AG09319 (cell line): ENCODE measurements around the gene LRWD1.

ENCODE experiments used
- DNase-seq: peaks from one replicate; pipeline ENCODE4 v3.0.0-alpha.2; 2010; ENCODE audit warnings: low read depth; ENCODE audit errors: extremely low read depth
- TF ChIP-seq, protein P1 (sequence below): IDR thresholded peaks from 2 replicates; pipeline ENCODE4 v1.5.1; 2011; ENCODE audit warnings: low read depth, mild to moderate bottlenecking, inconsistent platforms, low read length, moderate library complexity

LRWD1 gene

DNA sequence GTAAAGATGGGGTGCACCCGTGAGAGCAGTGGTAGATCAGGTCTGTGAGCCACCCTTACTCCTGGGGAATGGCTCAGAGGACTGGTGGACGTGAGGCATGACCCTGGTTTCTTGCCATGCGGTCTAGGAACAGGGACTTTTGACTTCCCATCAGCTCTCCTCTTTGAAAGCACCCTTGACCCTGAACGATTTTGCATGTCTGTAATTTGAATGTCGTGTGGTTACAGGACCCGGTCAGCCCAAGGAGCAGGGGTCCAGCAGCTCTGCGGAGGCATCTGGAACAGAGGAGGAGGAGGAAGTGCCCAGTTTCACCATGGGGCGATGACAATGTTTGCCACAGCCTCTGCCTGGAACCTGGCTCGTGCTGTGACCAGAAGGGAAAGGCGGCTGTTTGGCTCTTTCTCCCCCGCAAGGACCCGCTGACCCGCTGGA lies 40.0 kb upstream of the LRWD1 start:
- DNase-seq, result no peak
- TF ChIP-seq, protein P1, sequence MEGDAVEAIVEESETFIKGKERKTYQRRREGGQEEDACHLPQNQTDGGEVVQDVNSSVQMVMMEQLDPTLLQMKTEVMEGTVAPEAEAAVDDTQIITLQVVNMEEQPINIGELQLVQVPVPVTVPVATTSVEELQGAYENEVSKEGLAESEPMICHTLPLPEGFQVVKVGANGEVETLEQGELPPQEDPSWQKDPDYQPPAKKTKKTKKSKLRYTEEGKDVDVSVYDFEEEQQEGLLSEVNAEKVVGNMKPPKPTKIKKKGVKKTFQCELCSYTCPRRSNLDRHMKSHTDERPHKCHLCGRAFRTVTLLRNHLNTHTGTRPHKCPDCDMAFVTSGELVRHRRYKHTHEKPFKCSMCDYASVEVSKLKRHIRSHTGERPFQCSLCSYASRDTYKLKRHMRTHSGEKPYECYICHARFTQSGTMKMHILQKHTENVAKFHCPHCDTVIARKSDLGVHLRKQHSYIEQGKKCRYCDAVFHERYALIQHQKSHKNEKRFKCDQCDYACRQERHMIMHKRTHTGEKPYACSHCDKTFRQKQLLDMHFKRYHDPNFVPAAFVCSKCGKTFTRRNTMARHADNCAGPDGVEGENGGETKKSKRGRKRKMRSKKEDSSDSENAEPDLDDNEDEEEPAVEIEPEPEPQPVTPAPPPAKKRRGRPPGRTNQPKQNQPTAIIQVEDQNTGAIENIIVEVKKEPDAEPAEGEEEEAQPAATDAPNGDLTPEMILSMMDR, result no peak

DNA sequence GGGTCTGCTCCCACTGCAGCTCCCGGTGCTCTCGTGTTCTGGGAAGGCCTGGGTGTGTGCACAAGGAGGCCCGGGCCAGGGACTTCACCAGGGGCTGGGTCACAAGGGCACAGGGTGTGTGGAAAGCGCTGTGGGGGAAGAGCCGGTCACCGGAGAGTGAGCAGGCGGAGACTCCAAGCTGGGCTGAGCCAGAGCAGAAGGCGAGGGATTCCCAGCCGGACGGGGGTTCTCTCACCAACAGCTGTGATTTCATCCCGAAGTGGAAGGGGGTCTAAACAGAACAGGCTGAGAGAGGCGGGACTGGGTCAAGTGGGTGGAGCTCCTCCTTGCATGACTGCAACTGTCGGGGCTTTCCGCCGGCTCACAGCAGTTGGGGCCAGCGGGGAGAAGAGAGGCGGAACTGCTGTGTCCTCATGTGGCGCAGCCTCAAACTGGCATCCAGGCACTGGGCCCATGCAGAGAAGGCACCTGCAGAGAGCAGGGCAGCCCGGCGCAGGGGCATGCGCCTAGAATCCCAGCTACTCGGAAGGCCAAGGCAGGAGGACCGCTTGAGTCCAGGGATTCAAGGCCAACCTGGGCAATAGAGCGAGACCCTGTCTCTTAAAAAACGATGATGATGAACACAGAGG lies 39.0 kb upstream of the LRWD1 start:
- TF ChIP-seq, protein P1, result no peak
- no peak for DNase-seq

DNA sequence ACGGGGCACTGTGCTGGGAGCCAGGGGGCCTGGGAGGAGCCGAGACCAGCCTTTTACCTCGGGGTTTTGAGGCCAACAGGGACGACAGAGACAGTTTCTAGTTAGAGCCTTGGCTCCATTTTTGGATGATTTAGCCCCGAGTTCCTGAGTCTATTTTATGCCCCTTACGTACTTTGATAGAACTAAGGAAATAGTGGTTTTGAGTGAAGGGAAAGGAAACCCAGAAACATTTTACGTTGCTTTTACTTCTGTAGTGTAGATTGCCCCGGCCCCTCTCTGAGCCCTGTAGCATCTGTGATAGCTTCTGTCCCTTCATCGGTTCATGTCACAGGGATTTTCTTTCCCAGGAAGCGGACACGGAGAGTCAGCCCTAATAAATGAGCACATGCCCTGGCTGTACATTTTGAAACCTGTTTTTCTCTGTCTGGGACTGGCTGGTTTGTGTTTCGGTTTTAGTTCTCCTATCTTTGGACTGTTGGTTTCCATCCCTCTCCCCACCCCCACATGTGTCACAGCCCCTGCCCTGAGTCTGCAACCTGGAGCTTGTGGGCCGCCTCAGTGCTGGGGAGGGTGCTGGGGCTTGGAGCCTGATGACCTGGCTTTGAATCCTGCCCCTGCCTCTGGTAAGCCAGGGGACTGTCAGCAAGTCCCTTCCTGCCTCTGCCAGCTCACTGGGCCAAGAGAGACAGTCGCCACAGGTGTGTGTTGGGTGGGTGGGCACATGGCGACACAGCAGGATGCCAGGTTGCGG lies 38.3 kb upstream of the LRWD1 start:
- DNase-seq, result no peak
- TF ChIP-seq, protein P1, result no peak

DNA sequence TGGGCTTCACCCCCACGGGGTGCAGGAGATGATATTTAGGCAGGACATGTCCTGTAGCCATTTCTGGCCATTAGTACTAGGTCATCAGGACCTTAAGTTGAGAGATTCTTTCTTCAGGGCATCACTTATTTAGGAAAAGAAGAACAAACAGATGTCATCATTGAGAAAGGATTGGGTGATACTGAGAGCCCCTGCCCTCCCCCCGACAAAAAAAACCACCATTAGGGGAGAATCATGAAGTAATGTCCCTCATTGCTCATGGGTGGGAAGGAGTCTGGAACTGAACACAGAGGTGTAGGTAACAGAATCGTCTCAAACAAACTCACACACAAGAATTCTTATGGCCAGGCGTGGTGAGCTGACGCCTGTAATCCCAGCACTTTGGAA lies 37.8 kb upstream of the LRWD1 start:
- TF ChIP-seq, protein P1, result no peak
- no peak for DNase-seq

DNA sequence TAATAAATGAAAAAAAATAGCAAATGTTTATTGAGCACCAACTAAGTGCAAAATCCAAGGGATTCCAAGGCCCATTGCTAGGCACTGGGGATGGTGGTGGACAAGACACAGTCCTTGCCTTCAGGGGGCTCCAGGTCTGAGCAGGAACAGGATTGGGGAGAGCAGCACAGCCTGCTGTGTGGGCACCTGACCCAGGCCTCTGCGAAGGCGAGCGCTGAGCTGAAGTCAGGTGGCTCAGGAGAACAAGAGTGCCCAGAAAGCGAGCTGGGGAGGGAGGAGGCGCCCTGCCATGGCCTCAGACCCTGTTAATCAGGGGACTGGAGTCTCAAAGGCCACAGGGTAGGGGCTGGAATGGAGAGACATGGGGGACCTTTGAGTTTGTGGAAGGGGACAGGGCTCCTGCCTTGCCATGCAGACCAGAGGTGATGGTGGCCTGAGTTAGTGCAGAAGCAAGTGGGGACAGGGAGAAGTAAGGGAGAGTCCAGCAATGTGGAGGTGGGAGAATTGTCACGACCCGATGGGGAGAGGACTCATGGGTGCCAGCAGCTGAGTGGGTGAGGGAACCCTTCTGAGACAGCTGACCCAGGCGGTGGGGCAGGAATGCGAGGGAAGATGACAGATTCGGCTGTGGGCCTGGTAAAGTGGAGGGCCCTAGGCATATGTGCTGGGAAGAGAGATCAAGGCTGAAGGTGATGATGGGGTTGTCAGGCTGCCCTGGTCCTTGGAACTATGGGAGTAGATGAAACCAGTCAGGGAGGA lies 35.5 kb upstream of the LRWD1 start:
- TF ChIP-seq, protein P1, result no peak
- no peak for DNase-seq

DNA sequence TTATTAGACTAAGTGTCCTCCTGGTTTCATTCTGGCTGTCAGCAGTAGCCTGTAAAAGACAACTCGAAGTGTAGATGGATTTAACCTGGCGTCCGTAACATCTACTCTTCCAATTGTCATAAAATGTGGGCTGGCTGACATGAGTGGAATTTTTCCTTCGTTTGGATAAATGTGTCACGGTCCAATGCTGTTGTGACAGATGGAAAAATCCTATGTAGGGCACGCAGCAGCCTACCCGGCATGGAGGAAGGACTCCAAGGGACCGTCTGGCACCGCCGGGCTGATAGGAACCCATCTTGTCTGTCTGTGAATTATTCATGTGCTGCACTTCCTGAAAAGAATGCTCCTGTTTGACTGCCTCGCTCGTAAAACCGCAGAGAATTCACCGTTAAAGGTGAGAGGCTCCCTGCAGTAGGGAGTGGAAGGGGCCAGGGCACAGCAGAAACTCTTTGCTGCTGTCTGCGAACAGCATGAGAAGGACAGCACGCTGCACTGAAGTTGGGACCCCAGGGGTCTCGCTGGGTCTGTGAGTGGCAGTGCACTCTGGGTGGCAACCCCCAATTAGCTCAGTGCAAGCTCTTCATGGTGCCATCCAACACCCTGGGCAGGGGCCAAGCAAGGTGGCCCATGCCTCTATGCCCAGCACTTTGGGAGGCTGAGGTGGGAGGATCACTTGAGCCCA lies 33.0 kb upstream of the LRWD1 start:
- no peak for DNase-seq
- TF ChIP-seq, protein P1, result no peak
